HG03280 (cell line): ENCODE measurements around the gene KNDC1.
"Not testable (repeated sequence)": the region's sequence is repeated elsewhere in the genome, so short reads cannot be mapped to it uniquely, and the experiment has no call there.

ENCODE experiments used
- ATAC-seq: cut with Tn5 transposase; IDR thresholded peaks from one replicate; pipeline ENCODE4 v1.9.1; 2021; ENCODE audit warnings: mild to moderate bottlenecking, moderate library complexity; ENCODE audit not compliant: unreplicated experiment

Gene KNDC1

GRCh38 chr10:133124357-133125211 is 35.4 kb upstream of the KNDC1 start:
- no peak for ATAC-seq

- ATAC-seq, result no peak
Measured at GRCh38 chr10:133125901-133126300, 34.1 kb upstream of the KNDC1 start.

DNA sequence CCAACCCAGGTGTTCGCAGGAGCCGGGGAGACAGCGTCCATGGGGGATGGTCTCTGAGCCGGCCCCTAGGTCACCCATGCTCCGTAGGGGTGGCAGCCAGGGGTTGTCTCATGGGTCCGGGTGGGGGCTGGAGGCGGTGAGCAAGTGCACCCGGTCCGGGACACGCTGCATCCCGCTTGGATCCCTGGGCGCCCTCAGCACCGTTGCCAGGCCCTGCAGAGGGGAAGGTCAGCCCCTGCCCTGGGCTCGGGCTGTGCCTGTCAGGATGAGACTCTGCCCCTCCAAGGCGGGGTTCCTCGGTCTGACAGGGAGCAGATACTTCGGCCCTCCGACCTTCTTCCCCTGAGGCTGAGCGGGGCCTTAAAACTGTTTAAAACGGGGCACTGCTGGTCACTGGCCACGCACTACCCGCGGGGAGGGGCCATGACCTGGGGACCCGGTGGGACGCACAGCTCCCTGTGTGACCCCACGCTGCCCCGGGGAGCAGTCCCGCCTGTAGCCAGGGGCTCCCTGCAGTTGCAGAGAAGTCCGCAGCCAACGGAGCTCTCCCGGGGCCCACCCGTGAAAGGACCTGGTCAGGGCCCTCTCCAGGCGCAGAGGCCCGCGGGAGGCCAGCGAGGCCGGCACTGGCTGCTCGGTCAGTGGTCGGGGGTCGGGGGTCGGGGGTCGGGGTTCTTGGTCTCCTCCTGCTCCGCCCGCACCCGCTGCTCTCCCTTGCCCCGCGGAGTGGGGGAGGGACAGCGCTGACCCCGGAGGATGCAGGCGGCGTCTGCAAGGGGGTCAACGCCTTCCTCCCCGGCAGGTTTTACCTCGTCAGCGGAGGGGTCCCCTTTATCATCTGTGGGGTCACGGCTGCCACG is 33.4 kb upstream of the KNDC1 start:
- no peak for ATAC-seq

GRCh38 chr10:133127291-133128125 is 32.5 kb upstream of the KNDC1 start:
- ATAC-seq, result no peak

- ATAC-seq, result no peak
Measured at GRCh38 chr10:133128126-133129070, 31.6 kb upstream of the KNDC1 start.

DNA sequence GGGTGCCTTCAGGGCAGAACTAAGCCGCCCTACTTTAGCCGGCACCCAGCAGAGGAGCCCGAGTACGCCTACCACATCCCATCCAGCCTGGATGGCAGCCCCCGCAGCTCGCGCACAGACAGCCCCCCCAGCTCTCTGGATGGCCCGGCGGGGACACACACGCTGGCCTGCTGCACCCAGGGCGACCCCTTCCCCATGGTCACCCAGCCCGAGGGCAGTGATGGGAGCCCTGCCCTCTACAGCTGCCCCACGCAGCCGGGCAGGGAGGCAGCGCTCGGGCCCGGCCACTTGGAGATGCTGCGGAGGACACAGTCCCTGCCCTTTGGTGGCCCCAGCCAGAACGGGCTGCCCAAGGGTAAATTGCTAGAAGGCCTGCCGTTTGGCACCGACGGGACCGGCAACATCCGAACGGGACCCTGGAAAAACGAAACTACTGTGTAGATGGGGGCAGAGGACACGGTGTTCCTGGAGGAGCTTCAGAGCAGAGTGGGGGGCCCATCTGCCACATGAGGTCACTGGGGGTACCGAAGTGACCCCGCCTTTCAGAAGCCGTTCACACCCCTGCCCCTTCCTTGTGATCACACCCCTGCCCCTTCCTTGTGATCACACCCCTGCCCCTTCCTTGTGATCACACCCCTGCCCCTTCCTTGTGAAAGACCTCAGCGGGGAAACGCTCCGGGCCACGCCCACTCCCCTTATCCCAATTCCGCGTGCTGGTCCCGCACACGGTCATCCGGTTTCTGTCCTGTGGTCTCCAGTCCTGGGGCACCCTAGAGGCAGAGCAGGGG is 30.8 kb upstream of the KNDC1 start:
- no peak for ATAC-seq

DNA sequence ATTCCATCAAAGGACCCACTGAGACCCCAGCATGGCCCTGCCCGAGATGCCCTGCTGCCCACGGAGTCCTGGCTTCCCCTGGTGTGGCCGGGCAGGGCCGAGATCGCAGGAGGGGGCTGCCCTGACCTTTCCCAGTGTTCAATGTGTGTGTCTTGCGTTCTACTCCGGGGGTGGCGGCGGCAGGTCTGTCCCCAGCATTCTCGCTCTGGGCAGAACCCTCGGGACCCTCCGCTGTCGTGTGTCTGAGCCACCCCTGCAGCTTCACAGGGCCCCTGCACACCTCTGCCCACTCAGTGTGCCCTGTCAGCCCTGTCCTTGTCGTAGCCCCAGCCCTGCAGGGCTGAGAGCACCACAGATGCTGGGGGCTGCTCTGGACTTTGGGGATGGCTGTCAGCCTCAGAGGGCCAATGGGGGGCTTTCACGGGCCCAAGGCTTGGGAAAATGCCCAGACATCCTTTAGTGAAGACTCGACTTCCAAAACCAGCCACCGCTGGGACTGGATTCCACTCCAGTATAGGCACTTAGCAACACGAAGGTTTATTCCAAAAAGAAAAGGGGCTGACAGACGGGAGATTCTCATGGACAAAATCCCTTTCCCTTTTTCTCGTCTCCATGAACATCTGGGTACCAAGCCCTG is 30.0 kb upstream of the KNDC1 start:
- ATAC-seq, result no peak

GRCh38 chr10:133130602-133131001 is 29.4 kb upstream of the KNDC1 start:
- no peak for ATAC-seq

DNA sequence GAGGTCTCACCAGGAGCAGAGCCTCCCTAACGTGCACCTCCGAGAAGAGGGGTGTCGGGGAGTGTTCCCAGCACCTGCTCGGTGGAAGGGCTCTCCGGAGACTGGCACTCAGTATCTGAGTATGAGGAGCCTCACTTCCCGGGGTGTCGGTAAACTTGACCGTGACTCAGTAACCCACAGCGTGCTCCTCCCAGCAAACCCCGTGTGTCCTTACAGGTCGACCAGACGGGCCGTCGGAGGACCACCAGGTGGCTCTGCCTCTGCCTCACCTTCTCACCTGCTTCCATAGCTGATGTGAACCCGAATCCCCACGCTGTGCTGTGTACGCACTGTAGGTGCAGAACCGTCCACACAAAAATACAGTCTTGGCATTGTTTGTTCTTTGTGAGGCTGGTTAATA is 29.0 kb upstream of the KNDC1 start:
- no peak for ATAC-seq

DNA sequence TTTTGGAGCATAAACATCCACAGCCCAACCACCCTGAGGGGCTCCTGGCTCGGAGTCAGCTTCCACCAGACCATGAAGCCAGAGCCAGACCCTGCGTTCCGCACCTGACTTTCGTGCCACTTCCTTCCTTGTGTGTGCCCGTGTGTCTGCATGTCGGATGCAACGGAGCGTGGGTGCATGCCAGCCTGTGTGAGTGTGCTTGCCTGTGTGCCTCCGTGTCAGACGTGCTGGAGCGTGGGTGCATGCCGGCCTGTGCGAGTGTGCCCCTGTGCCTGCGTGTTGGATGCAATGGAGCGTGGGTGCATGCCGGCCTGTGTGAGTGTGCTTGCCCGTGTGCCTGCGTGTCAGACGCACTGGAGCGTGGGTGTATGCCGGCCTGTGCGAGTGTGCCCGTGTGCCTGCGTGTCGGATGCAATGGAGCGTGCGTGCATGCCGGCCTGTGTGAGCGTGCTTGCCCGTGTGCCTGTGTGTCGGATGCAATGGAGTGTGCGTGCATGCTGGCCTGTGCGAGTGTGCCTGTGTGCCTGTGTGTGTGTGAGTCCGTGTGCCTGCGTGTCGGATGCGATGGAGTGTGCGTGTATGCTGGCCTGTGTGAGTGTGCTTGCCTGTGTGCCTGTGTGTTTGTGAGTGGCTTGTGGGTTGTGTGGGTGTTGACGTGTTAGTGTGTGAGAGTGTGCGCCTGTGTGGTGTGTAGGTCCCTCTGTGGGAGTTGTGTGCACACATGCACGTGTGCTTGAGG is 28.1 kb upstream of the KNDC1 start:
- no peak for ATAC-seq

DNA sequence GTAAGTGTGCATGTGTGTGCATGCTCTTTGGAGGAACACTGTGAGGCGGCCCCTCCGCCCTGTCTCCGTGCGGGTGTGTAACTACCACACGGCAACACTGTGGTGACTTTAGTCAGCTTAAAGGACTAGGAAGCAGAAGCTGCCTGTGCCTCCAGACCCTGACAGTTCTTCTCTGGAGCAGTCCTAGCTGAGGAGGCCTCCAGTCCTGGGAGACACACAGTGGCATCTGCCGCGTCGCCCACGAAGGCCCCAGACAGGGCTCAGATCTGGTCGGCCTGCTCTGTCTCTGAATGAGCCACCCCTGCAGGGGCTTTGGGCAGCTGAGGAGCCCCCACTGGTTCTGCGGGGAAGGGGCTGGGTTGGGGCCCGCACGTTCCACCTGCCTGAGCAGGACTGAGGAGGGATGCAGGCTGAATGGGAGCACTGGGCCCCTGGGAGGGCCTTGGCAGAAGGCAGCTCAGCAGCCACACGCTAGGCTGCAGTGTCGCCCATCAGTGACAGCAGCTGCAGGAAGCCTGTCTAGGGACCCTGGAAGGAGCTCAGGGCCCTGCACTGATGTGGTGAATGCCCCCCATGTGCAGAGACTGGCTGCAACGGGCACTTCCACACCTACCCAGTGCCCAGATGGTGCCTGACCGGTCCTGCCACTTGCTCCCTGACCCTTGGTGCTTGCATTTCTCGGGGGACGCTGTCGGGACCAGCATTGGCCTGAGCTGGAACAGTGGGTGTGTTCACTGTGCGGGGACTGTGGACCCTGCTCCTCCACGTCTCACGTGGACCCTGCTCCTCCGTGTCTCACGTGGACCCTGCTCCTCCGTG is 27.3 kb upstream of the KNDC1 start:
- no peak for ATAC-seq

DNA sequence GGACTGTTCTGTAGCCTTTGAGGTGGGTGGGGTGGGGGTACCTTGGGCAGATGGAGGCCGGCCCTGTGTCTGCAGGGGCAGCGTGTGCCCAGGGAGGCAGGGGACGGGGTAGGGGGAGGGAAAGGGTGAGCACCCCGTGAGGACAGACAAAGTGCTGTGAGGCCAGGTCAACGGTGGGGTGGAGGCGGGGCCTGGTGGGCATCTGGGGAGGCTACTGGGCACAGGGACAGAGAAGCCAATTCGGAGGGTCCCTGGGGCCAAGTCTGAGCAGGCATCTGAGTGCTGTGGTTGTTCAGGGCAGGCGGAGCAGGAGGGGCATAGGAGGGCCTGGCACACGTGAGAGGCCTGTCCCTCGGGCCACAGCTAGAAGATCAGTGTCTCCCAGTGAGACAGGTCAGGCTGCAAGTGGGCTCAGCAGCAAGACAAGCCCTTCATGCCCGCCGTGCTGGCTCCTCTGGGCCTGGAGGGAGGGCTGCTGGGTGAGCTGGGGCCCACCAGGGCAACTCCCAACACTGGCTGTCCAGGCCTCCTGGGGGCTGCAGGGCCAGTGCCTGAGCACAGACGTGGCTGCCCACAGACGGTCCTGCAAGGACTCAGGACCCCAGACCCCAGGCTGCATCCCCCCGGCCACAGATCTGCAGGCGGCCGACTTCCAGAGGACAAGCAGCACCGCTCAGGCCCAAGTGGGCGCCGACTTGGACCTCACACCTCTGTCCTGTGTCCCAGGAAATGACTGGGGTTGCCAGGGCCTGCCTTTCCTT is 26.4 kb upstream of the KNDC1 start:
- ATAC-seq, result no peak

DNA sequence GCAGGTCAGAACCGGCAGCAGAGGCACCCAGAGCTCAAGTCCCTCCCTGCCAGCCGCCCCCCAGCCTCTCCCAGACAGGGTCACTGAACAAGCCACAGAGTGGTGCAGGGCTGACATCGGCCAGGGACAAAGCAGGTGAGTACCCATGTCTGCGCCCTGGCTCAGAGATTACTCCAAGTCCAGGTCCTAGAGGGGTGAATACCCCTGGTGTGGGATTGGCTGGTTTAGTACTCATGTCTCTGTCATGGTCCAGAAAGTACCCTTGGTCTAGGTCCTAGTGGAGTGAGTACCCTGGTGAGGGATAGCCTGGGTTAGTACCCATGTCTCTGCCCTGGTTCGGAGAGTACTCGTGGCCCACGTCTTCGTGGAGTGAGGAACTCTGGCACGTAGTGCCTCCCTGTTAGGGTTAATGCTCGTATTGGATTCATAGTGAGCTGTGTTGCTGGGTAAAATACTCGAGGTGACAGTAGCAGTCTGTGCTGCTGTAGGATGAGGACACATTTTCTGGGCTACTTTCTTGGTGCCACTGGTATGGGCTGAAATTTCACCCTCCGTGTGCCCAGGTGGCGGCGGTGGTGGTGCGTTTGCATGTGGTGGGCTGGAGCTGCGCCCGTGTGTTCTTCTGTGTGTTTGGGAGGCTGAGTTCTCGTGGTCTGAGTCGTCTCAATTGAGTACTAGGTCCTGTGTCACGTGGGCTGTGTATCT is 25.5 kb upstream of the KNDC1 start:
- no peak for ATAC-seq

DNA sequence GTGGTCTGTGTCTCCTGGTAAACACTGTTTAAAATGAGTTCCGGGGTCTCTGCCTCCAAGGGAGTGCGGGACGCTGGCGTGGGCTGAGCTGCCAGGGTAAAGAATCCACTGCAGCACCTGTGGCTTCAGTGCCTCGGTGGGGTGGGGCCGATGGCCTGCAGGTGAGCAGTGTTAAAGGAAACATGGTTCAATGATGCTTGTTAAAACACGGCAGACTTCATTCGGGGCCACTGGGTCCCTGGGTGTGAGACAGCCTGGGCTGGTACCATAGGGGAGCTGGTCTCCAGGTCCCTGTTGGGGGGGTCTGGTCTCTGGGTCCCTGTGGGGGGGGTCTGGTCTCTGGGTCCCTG is 24.9 kb upstream of the KNDC1 start:
- ATAC-seq, result no peak

DNA sequence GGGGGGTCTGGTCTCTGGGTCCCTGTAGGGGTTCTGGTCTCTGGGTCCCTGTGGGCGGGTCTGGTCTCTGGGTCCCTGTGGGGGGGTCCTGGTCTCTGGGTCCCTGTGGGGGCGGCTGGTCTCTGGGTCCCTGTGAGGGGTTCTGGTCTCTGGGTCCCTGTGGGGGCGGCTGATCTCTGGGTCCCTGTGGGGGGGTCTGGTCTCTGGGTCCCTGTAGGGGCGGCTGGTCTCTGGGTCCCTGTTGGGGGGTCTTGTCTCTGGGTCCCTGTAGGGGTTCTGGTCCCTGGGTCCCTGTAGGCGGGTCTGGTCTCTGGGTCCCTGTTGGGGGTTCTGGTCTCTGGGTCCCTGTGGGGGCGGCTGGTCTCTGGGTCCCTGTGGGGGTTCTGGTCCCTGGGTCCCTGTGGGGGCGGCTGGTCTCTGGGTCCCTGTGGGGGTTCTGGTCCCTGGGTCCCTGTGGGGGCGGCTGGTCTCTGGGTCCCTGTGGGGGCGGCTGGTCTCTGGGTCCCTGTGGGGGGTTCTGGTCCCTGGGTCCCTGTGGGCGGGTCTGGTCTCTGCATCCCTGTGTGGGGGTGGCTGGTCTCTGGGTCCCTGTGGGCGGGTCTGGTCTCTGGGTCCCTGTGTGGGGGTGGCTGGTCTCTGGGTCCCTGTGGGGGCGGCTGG is 22.4 kb upstream of the KNDC1 start:
- ATAC-seq, result not testable (repeated sequence)
